ENCODE results near the gene HOXB5. TPM values are rescaled to one million over a fixed set of nuclear protein-coding genes. Genes with fewer than 3 reads are reported as not detected.

HOXB5 gene
- total and polyA plus RNA-seq, 2 of the 4 experiments (the other 2 are of a cell fraction): 0.54 to 18.0 TPM

- Histone ChIP-seq H3K14ac (replicated peaks; ENCODE audit: low read depth, low read length) (peak overlapping the region; percentile 97), H2BK5ac (ENCODE audit: low read depth, low read length, poor library complexity, severe bottlenecking) (no peak overlapping the region), H2BK15ac (ENCODE audit: low read depth, low read length) (0 out of 3 replicates have a peak overlapping the region, but pooled peaks have one; percentile 18), H4K5ac (ENCODE audit: low read depth, low read length) (peak overlapping the region; percentile 35; the same call in 1 of the 2 replicates), H2BK20ac (ENCODE audit: low read depth, low read length) (0 out of 2 replicates have a peak overlapping the region, but pooled peaks have one; percentile 21), H2AK9ac (replicated peaks; ENCODE audit: low read depth, low read length, poor library complexity) (peak overlapping the region; percentile 1), H2AFZ (replicated peaks; ENCODE audit: low read length, poor library complexity) (peak overlapping the region; percentile 71), H4K8ac (ENCODE audit: low read depth in 2 of 2, low read length in 2 of 2) (peak overlapping the region; percentile 55 to 86; a peak in 3 of 4 replicates), H4K91ac (ENCODE audit: insufficient read depth, low read depth, low read length) (peak overlapping the region; percentile 84), H3K36me3 (ENCODE audit: control insufficient read depth, insufficient read depth, low read length) (peaks cover 9% of the 10 kb centered on the region; the same call in 1 of the 2 replicates), H4K20me1 (ENCODE audit: insufficient read depth, low read length) (peaks cover 15% of the 10 kb centered on the region), H3K27ac (ENCODE audit: insufficient read depth, low read length) (peak overlapping the region; percentile 99; the same call in 1 of the 2 replicates), H3K9me1 (ENCODE audit: insufficient read depth, low read length) (0 out of 2 replicates have a peak, but pooled peaks cover 3% of the 10 kb centered on the region), H3K23ac (ENCODE audit: low read depth, low read length) (peak overlapping the region; percentile 78), H3K4me3 (ENCODE audit: insufficient read depth, low read depth, low read length) (no peak overlapping the region), H3K4me1 (ENCODE audit: control insufficient read depth, insufficient read depth, low read length) (peaks cover 12% of the 10 kb centered on the region), H3K9me3 (ENCODE audit: control insufficient read depth, insufficient read depth, low read length) (no peaks in the 10 kb centered on the region), H3K4me2 (ENCODE audit: low read depth, low read length) (peak overlapping the region; percentile 95), H3K18ac (ENCODE audit: low read depth, low read length) (no peak overlapping the region; the same call in 1 of the 2 replicates), H3K9ac (ENCODE audit: low read depth, low read length) (peak overlapping the region; percentile 99), H2BK120ac (ENCODE audit: low read depth, low read length) (peak overlapping the region; percentile 67; the same call in 1 of the 2 replicates), H3K4ac (ENCODE audit: low read depth, low read length) (peak overlapping the region; percentile 98; the same call in 1 of the 2 replicates), H3K79me1 (ENCODE audit: low read depth in 1 of 2, low read length in 2 of 2) (peaks cover 24 to 42% of the 10 kb centered on the region in 2 experiments; a peak in 3 of 4 replicates), H3K27me3 (ENCODE audit: control insufficient read depth, insufficient read depth, low read length) (no peaks in the 10 kb centered on the region), H3K56ac (ENCODE audit: extremely low read depth, insufficient read depth, low read length) (peak overlapping the region; percentile 53; the same call in 1 of the 2 replicates), H2AK5ac (ENCODE audit: low read depth, low read length) (peak overlapping the region; percentile 38)
- intact Hi-C loops (cut with micrococcal nuclease) (loop anchor here (1.0 kb wide), 1 partner anchor 12 kb away; no protein-coding TSS in a partner anchor), dilution Hi-C loops (cut with HindIII; ENCODE audit: low sequenced_read_pairs, unreplicated experiment) (no loop called here), in situ Hi-C loops (cut with MboI; ENCODE audit: low sequenced_read_pairs) (loop anchor here (5.0 to 10.0 kb wide), 2 partner anchors 261 to 574 kb away; no protein-coding TSS in a partner anchor)
- no CpG with 5 or more reads among the region's 7 CpGs for WGBS, 2 experiments (ENCODE audit: extremely low coverage in 2 of 2, insufficient read length in 1 of 2)
- POLR2A ChIA-PET (ENCODE audit: unreplicated experiment): interaction anchor here (0.5 kb wide), 1 partner anchor 10 kb away, joined by 3 read pairs; no protein-coding TSS in a partner anchor
- no peak for DNase-seq
- ATAC-seq (ENCODE audit: low read depth): no peak
- CTCF ChIA-PET: no interaction called here
- TF ChIP-seq USF2 (IDR thresholded peaks at IDR 0.05; ENCODE audit: low read depth, low read length) (no peak), ELK1 (IDR thresholded peaks at IDR 0.05; ENCODE audit: borderline replicate concordance, low read depth, low read length) (no peak), CEBPB (IDR thresholded peaks at IDR 0.05; ENCODE audit: low read depth, low read length) (no peak), MAFK (IDR thresholded peaks at IDR 0.05; ENCODE audit: low read depth, low read length) (no peak), BHLHE40 (IDR thresholded peaks at IDR 0.05; ENCODE audit: low read depth, low read length) (no peak), CHD1 (IDR thresholded peaks at IDR 0.05; ENCODE audit: low read depth, low read length) (no peak), RCOR1 (IDR thresholded peaks at IDR 0.05; ENCODE audit: insufficient replicate concordance, low read length) (no peak)
- no TSS peak for BruUV-seq (replicated peaks)
Measured at GRCh38 chr17:48598736-48599135, 5.2 kb upstream of the HOXB5 start.
